ENCODE measurements around the gene USH1C.

The USH1C gene

DNA sequence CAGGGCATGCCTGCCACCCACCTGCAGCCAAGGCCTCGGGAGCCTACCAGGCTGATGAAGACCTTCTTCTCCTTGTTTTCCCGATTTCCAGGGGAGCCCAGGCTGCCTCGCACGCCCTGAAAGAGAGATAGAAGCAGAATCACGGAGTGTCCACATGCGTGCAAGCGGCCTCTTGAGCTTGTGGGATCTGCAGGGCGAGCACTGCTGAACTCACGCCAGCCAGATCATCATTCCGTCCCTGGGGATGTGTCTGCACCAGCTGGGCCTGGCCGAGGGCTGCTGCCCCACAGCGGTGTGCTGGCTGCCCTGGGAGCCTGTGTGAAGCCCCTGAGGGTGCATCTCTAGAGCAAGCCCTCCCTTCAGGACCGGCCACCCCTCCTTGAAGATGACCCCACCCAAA lies 17.9 kb downstream of the USH1C start:
- no peak for DNase-seq (ENCODE audit: low read depth)

DNA sequence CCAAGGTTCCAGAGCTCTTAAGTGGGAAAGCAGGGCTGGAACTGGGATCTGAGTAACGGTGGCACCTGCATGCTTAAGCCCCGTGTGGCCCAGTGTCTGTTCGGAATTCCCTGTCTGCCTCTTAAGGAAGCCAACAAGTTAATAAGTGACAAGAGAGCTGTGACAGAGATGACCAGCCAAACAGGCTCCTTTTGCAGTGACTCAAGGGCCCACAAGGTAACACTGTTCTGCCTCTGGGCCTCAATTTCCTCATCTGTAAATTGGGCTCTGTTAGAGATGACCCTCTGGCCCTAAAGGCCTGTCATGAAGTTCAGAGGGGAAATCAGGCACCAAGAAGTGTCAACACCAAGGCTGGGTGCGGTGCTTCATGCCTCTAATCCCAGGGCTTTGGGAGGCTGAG lies 18.6 kb downstream of the USH1C start:
- DNase-seq (ENCODE audit: low read depth), result no peak

DNA sequence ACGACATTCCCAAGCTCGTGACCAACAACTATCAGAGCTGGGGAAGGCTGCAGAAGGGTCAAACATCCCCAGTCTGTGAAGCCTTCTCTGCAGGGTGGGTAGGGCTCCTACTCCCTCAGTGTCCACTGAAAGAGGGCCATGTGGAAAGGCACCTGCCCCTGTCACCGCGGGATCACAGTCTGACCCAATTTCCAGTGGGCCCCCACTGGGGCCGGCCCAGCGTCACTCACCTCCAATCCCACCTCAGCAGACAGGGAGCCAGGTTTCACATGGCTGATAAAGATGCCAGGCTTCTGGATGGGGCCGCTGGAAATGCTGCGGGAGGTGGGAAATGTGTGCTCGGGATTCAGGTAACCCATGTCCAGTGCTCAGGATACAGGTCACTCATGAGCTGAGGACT lies 20.0 kb downstream of the USH1C start:
- DNase-seq (ENCODE audit: low read depth), result no peak

DNA sequence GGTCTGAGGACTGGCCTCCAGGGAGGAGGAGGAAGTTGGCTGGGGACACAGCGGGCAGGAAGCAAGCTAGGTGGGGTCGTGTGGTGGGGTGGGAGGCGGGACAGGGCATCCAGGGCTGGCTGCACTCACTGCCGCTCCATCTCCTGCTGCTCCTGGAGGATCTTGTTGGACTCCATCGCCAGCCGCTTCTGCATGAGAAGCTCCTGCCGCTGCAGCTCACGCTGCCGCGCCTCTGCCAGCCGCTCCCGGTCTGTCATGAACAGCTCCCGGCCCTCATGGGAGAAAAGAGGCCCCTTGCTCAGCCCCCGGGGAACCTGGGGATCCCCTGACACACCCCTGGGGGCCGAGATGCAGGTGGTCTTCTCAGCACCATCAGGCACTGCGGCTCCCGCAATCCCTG lies 21.6 kb downstream of the USH1C start:
- DNase-seq (ENCODE audit: low read depth), result no peak

DNA sequence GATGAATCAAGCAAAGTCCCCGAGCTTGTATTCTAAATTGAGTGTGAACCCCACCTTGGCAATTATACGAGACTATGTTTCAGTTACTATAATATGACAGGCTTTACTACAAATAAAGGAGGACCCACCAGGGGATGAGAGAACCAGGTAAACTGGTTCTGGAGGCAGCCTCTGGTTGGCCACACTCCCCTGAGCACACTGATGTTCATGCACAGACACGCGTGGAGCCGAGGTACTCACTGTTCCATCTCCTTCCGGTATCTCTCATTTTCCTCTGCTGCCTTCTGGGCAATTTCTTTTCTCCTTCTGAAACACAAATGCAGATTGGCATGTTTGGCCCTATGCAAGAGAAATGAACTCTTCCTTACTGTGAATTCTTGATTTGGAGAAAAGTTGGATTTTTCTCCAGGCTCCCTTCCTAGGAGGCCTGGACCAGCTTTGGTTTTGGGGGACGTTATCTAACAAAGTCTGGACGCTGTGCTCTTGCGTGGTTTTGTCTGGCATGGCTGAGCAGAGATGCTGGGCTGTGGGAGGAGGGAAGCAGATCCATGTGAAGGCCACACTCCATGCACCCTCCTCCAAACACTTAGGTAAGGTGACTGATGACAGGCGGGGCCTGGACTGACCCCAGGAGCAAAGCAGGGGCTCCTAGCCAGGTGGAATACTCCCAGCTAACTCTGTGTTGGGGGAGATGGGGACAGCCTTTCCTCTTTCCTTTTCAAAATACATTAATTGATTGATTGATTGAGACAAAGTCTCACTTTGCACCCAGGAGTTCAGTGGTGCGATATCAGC lies 22.9 kb downstream of the USH1C start:
- DNase-seq (ENCODE audit: low read depth), result no peak

DNA sequence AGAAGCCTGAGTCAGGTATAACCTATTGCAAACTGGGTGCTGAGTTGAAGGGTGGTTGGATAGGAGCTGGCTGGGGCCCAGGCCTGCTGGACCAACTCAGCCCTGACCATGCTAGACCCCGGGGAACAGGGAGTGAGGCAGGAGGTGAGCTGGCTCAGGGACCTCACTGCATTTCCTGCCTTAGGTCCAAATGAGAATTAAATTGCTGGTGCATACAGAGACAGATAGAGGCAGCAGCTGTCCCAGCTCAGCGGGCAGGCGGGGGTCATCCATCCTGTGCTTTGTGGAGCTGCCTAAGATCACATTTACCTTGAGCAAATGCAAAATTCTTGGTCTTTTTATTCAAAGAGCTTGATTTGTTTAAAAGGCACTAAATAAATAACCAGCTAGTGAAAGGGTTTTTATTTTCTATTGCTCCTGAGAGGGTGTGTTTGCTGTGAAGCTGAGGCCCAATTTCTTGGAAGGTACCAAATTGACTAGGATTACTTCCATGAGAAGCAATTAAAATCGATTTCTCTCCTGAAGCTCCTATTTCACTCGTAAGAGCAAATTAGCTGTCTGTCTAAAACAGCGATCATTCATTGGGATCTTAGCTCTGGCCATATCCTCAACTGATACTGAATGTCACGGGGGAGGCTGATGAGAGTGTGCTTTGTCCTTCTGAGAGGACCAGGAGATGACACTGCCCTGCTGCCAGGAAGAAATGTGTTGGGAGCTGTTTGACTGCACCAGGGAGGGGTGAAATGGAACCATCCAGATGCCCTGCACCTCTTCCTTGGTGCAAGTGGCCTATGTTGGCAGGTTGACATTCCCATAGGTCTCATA lies 24.9 kb downstream of the USH1C start:
- no peak for DNase-seq (ENCODE audit: low read depth)

DNA sequence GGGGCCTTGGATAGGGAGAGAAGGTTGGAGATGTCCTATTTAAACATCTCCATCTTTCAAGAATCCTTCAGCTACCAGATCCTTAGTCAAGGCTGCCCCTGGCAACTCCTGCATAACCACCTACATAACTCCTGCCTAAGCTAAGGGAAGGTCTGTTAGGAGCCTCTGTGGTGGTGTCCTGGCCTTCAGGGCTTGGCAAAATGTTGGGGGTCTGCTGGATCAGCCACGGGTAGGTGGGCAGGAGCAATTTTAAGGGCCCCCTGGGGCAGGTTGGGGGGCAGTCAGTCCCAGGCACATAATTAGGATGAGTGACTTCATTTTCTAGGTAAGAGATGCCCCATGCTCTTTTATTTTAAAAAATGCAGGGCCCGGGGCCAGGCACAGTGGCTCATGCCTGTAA lies 25.9 kb downstream of the USH1C start:
- no peak for DNase-seq (ENCODE audit: low read depth)

DNA sequence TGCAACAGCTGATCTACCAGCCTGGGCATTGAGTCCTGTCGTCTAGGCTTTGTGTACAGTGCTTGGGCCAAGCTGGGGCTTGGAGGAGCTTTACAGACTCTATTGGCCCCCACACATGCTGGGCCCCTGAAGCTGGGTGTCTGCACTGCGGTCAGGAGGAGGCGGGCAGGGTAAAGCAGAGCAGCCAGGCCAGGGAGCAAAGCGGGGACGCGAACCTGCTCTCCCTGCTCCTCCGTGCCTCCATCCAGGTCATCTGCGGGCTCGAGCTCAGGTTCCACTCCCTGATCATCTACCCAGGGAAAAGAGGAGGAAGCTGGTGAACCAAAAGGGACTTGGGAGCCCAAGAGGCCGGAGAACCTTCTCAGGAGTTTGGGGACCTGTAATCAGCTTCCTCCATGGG lies 27.0 kb downstream of the USH1C start:
- no peak for DNase-seq (ENCODE audit: low read depth)

DNA sequence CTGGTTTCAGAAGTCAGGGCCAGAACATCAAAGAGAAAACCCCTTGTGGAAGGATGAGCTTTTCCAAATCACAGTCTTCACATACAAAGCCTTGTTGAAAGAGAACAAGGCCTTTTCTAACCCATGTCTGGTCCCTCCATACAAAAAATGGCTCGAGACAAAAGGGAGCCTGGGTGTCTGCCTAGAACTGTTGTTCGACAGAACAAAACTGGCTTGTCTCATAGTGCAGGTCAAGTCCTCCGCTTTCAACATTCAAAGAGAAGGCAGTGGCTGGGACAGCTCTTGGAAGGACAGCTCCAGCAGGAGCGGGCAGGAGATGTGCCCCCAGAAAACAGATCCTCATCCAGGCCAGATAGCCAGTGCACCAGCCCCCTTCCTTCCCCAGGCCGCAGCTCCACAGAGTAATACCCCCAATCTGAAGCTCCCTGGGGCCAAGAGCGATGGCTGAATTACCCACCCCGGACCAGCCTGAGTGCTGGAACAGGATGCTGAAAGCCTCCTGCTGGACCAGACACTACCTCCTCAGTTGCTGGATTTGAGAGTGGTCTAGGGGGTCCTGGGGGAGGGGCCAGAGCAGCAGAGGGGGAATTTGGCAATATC lies 27.6 kb downstream of the USH1C start:
- no peak for DNase-seq (ENCODE audit: low read depth)

DNA sequence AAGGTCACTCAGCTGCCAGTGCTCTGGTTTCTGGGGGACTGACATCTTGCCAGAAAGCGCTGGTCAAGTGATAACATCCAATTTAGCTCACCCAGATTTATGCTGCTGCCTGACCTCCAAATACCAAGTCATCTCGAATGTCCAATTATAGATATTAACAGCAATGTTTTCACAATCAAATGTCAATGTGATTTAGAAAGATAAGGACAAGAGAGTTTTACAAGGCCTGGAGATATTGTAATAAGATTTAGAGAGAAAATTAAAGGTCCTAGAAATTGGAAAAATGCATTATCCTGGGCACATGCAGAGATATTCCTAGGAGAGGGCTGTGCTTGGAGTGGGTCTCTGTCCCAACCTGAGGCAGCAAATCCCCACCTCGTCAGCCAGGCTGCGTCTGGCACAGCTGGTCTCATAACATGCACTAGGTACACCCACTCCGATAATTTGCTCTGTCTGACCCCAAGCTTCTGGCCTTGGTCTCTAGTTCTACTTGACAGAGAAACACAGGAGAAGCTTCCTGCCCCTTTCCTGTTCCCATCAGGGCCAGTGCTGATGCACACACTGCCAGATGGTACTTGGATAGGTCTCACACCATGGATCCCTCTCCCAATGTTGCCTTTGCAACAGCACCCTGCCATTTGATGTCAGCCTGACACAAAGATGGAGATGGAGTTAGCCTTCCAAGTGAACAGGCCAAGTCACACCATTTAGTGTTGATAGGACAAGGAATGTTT lies 28.6 kb downstream of the USH1C start:
- no peak for DNase-seq (ENCODE audit: low read depth)

DNA sequence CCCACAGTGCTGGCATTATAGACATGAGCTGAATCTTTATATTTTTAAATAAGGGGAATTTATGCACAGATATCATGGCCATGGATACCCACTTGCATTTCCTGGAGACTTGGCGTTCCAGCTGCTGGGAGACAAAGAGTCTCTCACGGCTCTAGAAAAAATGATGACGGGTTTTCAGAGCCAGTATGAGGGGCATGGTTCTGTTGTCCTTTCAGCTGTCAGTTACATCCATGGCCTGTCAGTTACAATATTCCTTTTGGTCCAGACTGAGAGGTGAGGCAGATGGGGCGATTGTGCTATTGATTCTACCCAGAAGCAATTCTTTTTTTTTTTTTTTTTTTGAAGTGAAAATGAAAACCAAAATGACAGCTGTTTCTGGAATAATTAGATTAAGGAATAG lies 29.7 kb downstream of the USH1C start:
- DNase-seq (ENCODE audit: low read depth), result no peak

DNA sequence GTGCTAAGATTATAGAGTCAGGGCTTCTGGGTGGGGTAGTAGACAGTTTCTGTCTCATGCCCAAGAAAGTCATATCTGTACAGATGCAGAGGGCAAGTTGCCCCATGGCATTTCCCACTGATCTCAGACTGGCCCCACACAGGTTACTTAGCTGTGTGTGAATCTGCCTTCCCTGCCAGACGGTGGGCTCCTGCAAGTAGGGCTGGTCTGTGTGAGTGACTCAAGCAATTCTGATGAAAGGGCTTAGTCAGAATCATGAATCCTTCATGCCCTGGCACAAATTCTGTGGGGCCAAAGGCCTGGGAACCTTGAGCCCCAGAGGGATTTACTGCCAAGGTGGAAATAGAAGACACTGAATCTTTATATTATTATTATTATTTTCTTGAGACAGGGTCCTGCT lies 30.4 kb downstream of the USH1C start:
- no peak for DNase-seq (ENCODE audit: low read depth)

DNA sequence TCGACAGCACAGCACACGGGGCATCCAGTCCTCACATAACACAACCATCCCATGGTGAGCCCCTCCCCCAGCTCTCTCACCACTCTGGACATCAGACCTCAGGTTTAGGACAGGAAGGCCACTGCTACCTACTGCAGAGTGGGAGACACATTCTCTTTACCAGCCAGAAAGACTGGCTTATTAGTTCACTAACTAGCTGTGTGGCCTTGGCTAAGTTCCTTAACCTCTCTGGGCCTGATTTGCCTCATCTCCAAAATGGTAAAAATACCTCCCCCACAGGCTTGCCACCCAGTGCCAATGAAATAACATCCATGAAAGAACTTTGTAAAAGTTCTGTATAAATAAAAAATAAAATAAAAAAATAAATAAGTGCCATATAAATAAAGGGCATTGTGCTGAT lies 32.1 kb downstream of the USH1C start:
- no peak for DNase-seq (ENCODE audit: low read depth)

DNA sequence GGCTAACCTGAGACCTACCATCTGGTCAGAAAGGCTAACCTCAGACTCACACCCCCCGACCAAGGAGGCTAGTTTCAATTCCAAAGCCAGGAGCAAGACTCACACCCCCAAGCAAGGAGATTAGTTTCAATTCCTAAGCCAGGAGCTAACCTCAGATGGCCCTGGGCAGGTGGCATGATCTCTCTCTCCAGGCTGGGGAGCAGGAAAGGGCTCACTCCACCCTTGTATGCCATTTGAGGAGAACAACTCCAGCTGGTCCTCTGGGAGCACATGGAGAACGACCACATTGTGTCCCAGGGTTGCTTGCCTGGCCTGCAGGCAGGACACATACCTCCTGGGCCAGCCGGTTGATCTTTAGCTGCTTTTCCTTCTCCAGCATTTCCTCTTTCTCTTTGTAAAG lies 32.6 kb downstream of the USH1C start:
- no peak for DNase-seq (ENCODE audit: low read depth)

DNA sequence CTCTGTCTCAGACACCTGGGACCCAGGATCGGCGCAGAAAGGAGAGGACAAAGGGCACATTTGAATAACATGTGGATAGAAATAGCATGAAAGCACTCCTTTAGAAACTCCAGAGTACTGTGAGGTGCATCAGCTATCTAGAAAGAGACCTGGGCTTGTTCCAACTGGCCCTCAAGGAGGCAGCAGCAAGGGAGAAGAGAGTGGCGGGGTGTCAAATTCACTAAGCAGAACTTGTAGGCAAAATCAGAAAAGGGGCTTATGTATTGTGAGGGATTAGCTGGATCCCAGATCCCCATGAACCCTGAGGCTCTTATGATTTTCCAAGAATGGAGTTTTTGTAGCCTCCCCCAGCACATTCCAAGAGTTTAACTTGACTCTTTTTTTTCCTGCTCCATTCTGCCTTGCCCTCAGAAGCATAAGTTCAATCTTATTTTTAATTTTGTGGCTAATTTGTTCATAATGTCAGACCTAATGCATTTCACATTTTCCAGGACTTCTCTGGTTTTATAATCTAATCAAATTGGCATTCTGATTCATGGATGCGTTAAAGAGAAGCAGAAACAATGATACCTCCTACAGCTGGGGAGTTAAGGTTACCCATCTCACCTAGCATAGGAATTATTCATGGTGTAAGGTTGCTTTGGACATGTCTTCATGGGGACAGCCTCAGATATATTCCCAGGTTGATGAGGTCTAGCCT lies 33.6 kb downstream of the USH1C start:
- no peak for DNase-seq (ENCODE audit: low read depth)

DNA sequence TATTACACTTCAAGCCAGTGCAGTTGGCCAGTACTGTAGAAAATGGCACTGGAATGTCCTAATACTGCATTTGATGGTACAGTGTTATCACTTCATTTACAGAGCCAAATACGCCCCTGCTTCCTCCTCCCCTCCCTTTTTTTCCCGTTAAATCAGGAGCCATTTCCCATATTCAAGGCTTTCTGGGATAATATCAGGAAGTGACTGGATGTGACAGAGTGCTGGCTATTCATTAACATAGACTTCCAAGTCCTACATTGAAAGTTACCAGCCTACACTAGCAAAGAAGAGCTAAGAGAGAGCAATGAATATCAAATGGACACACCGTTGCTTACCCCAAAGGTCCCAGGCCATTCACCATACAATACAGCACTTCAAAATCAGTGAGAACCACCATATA lies 35.4 kb downstream of the USH1C start:
- DNase-seq (ENCODE audit: low read depth), result no peak

DNA sequence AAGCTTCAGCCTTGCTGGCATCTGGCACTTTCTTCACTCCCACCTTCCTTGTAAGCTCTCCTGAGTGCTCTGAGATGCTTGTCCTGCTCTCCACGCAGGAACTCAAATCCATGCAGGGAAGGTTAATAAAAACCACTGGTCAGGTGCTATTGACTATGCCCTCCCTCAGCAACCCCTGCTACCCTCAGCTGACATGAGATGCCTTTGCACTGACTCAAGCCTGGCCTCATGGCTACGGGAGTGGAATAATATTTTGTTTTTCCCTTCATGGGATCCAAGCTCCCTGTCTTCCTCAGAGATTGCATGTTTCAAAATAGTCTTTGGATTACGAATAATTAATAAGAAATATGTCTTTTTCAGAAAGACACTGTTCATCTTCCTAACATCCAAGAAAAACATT lies 35.9 kb downstream of the USH1C start:
- no peak for DNase-seq (ENCODE audit: low read depth)

DNA sequence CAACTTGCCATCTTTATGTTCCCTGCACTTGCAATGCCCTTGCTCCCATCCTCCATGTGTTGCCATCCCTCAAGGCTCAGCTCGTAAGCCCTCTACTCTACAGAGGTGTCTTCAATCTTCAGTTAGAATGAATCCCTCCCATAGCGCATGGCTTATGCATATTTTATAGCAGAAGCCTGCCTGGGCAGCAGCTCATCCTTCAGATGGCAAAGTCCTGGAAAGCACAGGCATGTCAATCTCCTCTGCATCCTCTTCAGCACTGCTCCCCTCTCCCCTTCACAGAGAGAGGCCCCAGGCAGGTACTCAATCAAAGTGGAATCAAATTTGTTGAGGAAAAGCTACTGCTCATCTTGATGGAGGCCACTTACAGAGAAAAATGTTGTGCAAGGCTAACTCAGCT lies 36.4 kb downstream of the USH1C start:
- DNase-seq (ENCODE audit: low read depth), result no peak

DNA sequence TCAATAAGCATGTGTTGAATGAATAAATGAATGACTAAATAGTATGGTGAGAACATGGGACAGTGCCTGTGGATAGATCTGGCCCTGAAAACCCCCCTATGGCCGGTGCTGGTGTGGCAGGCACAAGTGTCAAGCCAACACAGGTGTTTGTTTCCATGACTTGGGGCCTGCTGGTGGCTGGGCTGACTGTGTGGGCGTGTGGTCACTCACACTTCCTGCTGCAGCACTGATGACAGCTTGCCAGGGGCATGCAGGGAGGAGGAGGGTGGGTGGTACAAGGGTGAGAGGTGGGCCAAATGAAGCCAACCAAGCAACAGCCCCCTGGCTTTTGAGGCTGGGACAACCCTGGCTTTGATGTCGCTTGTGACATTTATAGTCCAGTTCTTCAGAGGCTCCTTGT lies 37.3 kb downstream of the USH1C start:
- no peak for DNase-seq (ENCODE audit: low read depth)

DNA sequence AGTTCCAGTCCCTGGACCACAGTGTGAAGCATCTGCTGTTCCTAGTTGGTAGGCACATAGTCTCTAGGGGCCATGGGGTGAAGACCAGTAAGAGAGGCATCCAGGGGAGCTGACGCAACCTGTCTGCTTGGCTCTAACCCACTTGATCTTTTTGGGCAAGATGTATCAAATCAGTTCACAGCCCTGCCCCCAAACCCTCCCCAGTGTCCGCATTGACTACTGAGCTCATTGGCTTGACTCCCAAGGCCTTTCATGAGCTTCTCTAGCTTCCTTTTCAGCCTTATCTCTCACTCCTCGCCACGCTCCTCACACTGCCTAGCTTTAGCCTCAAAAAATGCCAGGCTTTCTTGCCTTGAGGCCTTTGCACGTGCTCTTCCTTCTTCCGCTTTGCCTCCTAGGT lies 37.9 kb downstream of the USH1C start:
- DNase-seq (ENCODE audit: low read depth), result no peak

DNA sequence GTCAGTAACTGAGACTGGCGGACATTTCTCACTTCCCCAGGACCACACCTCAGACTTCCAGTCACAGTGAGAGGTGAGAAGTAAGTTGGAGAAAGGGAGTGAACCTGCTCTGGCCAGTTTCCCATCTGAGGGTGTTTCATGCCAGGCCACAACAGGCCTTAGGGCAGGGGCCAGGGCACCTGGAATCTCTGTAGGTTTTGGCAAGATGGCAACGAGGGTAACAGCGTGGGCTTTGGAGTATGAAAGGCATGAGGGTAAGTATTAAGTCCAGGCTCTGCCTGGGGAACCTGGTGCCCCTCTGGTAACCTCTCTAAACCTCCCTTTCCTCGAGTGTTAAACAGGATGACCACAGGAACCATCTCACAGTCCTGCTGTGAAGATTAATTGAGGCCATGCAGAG lies 39.1 kb downstream of the USH1C start:
- no peak for DNase-seq (ENCODE audit: low read depth)

Data from stimulated activated CD8-positive, alpha-beta memory T cell treated with anti-CD3 and anti-CD28 coated beads, Interleukin-7, amount 100 ng/mL, for 24 hours (primary cell).